NCI-H82 treated with DMSO at 0.1 percent for 48 hours (cell line): Measurements from ENCODE around the gene ITIH1.
"Not testable (repeated sequence)": the region's sequence is repeated elsewhere in the genome, so short reads cannot be mapped to it uniquely, and the experiment has no call there.

Experiments
- DNase-seq: peaks from one replicate; lab custom pipeline; 2025; ENCODE audit not compliant: unreplicated experiment; lab: John Stamatoyannopoulos, UW

ITIH1 gene, protein sequence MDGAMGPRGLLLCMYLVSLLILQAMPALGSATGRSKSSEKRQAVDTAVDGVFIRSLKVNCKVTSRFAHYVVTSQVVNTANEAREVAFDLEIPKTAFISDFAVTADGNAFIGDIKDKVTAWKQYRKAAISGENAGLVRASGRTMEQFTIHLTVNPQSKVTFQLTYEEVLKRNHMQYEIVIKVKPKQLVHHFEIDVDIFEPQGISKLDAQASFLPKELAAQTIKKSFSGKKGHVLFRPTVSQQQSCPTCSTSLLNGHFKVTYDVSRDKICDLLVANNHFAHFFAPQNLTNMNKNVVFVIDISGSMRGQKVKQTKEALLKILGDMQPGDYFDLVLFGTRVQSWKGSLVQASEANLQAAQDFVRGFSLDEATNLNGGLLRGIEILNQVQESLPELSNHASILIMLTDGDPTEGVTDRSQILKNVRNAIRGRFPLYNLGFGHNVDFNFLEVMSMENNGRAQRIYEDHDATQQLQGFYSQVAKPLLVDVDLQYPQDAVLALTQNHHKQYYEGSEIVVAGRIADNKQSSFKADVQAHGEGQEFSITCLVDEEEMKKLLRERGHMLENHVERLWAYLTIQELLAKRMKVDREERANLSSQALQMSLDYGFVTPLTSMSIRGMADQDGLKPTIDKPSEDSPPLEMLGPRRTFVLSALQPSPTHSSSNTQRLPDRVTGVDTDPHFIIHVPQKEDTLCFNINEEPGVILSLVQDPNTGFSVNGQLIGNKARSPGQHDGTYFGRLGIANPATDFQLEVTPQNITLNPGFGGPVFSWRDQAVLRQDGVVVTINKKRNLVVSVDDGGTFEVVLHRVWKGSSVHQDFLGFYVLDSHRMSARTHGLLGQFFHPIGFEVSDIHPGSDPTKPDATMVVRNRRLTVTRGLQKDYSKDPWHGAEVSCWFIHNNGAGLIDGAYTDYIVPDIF

DNA sequence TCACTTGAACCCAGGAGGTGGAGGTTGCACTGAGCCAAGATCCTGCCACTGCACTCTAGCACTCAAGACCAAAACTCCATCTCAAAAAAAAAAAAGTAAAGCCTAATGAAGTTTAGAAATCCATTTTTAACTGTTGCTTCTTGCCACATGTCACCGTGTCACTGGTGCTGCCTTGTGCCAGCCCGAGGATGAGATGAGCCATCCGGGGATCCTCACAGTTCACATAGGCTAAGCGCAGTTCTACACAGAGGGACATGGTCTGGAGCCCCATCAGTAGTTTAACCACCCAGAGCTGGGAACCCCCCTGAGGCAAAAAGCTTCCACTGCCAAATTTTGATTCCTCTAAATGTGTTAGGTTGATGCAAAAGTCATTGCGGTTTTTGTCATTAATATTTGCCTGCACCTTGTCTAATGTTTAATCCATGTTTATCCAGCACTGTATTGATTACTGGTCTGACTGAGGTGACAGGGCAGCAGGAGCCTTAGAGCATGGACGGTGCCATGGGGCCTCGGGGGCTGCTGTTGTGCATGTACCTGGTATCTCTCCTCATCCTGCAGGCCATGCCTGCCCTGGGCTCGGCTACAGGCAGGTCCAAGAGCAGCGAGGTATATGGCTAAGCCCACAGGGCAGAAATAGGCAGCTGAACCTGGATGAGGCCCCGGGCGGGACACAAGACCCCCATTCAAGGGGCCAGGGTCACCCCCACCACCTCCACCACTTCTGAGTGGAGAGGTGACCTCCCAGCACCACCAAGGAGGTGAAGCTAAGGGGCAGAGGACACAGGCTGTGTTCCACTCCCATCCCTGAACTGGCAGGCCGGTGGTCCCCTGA, at the start of gene ITIH1:
Gene ITIH1 (plus strand): TSS at position 473 of the 832 bp plus-strand sequence. CDS start 17 bp downstream, at position 490.
- DNase-seq, result no peak

GRCh38 chr3:52728753-52729152, 48.6 kb upstream of the ITIH1 start:
- DNase-seq, result not testable (repeated sequence)

- DNase-seq, result no peak
Observed at GRCh38 chr3:52730681-52731080, 46.7 kb upstream of the ITIH1 start.

- no peak for DNase-seq
Observed at GRCh38 chr3:52731590-52731989, 45.8 kb upstream of the ITIH1 start.

DNA sequence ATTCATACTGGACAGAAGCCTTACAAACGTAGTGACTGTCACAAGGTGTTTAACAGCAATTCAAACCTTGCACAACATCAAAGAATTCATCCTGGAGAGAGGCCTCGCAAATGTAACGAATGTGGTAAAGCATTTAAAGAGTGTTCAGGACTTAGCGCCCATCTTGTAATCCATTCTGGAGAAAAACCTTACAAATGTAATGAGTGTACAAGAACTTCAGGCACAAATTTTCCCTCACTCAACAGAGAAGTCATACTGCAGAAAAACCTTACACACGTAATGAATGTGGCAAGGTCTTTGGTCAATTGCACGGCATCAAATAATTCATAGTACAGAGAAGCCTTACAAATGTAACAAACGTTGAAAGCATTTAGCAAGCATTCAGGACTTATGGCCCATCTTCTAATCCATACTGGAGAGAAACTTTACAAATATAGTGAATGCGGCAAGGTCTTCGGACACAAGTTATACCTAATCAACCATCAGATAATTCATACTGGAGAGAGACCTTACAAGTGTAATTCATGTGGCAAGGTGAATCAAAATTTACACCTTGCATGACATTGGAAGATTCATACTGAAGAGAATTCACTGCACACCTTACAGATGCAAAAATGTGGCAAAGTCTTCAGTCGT, 44.0 kb upstream of the ITIH1 start:
- DNase-seq, result no peak

- DNase-seq, result no peak
Observed at GRCh38 chr3:52739730-52740129, 37.7 kb upstream of the ITIH1 start.

DNA sequence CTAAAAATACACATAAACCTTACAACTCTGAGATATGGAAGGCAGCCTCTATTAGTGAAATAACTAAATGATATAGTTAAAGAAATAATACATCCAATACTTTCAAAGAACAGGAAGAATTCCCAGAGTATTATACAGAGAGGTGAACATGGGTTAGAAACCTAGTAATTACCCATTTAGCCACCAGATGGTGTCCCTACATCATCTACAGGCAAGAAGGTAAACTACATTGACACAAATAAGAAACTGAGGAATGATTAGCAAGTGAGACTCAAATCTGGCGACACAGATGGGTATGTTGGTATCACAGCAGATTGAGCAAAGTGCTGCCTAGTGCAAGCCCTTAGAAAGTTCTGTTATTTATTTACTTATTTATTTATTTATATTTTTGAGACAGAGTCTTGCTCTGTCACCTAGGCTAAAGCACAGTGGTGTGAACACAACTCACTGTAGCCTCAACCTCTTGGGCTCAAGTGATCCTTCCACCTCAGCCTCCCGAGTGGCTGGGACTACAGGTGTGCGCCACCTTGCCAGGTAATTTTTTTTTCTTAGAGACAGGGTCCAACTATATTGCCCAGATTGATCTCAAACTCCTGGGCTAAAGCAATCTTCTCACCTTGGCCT, 34.9 kb upstream of the ITIH1 start:
- DNase-seq, result no peak

GRCh38 chr3:52743152-52743551, 34.2 kb upstream of the ITIH1 start:
- DNase-seq, result no peak

DNA sequence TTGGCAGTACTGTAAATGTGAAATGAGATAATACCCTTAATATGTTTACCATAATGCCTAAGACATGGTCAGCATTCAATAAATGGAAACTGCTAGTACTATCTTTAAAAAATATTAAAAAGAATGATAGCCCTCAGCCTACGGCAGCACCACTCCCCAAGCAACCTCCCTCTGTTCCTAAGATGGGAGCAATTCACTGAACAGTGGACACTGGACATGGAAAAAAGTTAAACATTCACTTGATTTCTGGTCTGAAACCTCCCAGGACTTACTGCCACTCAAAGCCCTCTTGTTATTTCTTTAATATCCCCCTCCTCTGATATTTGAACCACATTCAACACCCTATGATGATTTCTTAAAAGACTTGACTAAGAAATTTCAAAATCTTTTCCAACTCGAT, 33.7 kb upstream of the ITIH1 start:
- DNase-seq, result no peak

DNA sequence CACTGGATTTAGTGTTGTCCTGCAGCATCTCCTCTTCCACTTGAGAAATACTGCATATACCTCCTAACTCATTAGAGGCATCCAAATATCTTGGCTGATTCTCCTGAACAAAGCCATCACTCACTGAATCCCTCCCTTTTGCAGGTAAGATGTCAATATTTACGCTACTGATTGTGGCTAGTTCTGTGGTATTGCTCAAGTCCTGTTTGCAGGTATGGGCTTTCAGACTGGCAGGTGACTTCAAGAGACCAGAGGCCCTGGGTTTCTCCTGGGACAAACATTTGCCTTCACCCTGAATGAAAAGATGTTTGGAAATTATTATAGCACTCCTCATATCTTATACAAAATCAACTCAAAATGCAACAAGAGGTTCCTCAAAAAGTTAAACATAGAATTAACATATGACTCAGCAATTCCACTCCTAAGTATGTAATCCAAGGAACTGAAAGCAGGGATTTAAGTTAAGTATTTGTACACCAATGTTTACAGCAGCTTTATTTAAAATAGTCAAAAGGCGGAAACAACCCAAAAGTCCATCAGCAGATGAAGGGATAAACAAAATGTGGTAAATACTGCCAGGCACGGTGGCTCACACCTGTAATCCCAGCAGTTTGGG, 25.2 kb upstream of the ITIH1 start:
- no peak for DNase-seq

DNA sequence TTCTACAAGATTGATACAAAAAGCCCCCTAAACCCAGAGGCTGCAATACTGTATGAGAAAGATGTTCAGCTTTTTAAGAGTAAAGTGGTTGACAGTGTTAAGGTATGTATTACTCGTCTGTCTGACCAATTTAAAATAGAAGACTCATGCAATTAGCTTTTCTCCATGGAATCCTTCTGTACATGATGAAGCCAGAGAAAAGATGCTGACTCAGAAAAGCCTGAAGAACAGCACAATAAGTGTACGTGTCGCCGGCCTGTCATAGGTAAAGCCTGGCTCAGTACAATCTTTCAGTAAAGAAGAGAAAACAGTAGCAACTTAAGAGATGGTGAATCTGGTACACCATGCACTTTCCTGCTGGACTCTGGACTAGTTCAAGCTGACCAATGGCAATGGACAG, 23.0 kb upstream of the ITIH1 start:
- DNase-seq, result no peak

- DNase-seq, result no peak
Observed at GRCh38 chr3:52756141-52756540, 21.3 kb upstream of the ITIH1 start.

DNA sequence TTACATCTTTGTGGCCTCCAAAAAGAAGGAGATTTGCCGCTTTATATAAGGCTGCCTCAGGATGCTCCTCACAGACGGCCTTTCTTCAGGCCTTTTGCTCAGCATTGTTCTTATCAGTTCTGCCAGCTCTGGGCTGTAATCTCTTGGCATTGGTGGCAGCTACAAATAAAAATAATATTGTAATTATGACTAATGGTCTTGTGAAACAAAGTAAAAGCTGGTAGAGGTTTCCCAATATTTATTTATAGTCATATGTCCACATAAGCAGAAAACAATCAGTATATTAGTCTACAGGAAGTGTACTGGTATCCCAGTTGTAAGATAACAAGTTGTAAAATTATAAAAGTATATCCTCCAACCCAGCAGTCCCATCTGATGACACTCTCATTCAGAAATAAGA, 13.9 kb upstream of the ITIH1 start:
- no peak for DNase-seq

GRCh38 chr3:52769786-52770455, 7.5 kb upstream of the ITIH1 start:
- DNase-seq, result no peak

DNA sequence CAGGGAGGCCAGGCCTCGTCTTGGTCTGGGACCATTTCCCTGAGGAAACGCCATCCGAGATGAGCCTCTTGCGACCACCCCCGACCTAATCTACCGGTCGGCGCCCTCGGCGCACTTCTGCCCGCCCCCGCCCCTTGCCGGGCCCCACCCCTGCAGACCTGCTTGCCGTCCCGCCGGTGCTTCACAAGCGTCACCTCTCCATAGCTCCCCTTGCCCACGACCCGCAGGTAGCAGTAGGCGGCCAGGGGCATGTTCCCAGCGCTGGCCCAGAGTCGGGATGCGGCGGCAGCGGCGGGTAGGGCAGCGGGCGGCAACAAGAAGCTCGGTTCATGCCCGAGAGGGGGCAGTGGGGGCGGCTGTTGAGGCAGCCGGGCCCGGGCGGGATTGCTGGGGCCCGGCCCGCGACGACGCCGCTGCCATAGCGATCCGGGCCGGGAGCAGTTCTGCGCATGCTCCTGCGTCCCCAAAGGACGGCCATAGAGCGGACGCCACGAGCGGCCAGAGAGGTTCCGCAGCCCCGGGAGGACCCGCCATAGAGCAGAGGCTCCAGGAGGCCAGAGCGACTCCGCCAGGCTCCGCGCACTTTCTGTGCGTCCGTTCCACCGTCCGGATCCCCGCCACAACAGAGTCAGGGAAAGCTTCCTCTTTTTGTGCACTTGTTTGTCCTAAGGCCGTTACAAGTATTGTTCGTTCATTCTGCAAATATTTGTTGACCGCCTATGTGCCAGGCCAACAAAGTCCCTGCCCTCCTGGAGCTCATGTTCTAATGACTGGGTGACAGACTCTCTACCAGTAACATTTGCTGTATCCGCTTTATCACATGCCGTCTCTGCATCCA, 6.7 kb upstream of the ITIH1 start, which contains the start of gene NEK4:
Gene NEK4 (minus strand): TSS at position 445 of the 838 bp plus-strand sequence. CDS start 194 bp downstream, at position 251.
- peak; percentile 75 for DNase-seq

DNA sequence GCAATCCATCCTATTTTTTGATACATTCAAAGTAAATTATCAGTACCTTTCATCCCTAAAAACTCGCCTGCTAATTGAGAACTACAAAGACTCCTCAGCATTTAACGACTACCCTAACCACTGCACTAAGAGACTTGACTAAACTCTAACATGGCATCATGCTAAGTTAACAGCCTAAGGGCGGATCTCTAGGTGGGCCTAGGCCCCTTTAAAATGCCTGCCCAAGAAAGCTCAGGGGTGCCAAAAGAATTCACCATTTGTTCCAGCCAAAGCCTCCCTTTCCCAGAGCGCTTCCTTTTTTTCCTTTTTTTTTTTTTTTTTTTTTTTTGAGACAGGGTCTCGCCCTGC, 6.1 kb upstream of the ITIH1 start:
- DNase-seq, result peak; percentile 20

DNA sequence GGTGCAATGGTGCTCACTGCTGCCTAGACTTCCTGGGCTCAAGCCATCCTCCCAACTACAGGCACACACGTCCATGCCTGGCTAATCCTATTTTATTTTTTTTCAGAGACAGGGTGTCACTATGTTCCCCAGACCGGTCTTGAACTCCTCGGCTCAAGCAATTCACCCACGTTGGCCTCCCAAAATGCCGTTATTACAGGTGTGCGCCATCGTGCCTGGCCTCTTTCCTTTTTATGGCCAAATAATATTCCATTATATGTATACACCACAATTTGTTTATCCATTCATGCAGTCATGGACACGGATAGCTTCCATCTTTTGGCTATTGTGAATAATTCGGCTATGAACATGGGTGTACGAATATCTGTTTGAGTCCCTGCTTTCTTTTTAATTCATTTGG, 5.7 kb upstream of the ITIH1 start:
- DNase-seq, result no peak

GRCh38 chr3:52773361-52774065, 3.9 kb upstream of the ITIH1 start:
- no peak for DNase-seq
